Activated naive CD4-positive, alpha-beta T cell treated with anti-CD3 and anti-CD28 coated beads, Interleukin-2, amount 50 U/mL, for 24 hours (primary cell): ENCODE measurements around the gene ABLIM2.

ENCODE experiments used
- H3K27ac Mint-ChIP-seq: one replicate; pipeline ENCODE4 v1.8.0; 2021; ENCODE audit warnings: mild to moderate bottlenecking, mixed read lengths
- H3K27me3 Mint-ChIP-seq: one replicate; pipeline ENCODE4 v1.8.0; 2021; ENCODE audit warnings: mixed read lengths
- H3K36me3 Mint-ChIP-seq: one replicate; pipeline ENCODE4 v1.8.0; 2021; ENCODE audit warnings: mixed read lengths
- H3K4me1 Mint-ChIP-seq: one replicate; pipeline ENCODE4 v1.8.0; 2021; ENCODE audit warnings: mixed read lengths
- H3K4me3 Mint-ChIP-seq: one replicate; pipeline ENCODE4 v1.8.0; 2021; ENCODE audit warnings: mild to moderate bottlenecking, mixed read lengths
- H3K9me3 Mint-ChIP-seq: one replicate; pipeline ENCODE4 v1.8.0; 2021; ENCODE audit warnings: mixed read lengths

The ABLIM2 gene

DNA sequence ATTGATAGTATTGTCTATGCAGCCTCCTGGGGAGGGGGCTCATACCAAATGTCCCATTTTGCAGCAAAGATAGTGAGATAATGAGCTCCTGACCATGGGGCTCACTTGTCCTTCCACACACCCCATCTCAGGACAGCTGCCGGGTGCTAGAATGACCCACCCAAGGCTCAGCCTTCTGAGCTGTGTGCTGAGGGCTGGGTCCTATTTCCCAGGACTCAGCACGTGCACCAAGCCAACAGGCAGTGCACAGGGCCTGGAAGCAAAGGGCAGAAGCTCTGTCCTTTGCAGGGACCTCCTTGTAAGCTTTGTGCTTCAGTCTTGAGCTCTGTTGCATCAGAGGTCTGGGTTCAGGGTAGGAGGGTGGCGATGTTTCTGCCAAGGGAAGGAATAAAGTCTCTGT, 11.2 kb upstream of the ABLIM2 start:
- Mint-ChIP-seq H3K9me3 (peaks cover 7% of the 10 kb centered on the region), H3K4me3 (no peak overlapping the region), H3K36me3 (no peaks in the 10 kb centered on the region), H3K27me3 (peaks cover 1% of the 10 kb centered on the region), H3K4me1 (no peaks in the 10 kb centered on the region), H3K27ac (no peak overlapping the region)

- H3K27me3 Mint-ChIP-seq, result peaks cover 1% of the 10 kb centered on the region
- peaks cover 7% of the 10 kb centered on the region for H3K9me3 Mint-ChIP-seq
- no peaks in the 10 kb centered on the region for H3K36me3 Mint-ChIP-seq
- H3K4me3 Mint-ChIP-seq, result no peak overlapping the region
- H3K4me1 Mint-ChIP-seq, result no peaks in the 10 kb centered on the region
- no peak overlapping the region for H3K27ac Mint-ChIP-seq
Observed at GRCh38 chr4:8168832-8169598, 10.4 kb upstream of the ABLIM2 start.

GRCh38 chr4:8168232-8168631, 9.6 kb upstream of the ABLIM2 start:
- peaks cover 1% of the 10 kb centered on the region for H3K27me3 Mint-ChIP-seq
- H3K4me1 Mint-ChIP-seq, result no peaks in the 10 kb centered on the region
- H3K4me3 Mint-ChIP-seq, result no peak overlapping the region
- peaks cover 7% of the 10 kb centered on the region for H3K9me3 Mint-ChIP-seq
- H3K36me3 Mint-ChIP-seq, result no peaks in the 10 kb centered on the region
- H3K27ac Mint-ChIP-seq, result no peak overlapping the region

GRCh38 chr4:8167815-8168214, 9.2 kb upstream of the ABLIM2 start:
- Mint-ChIP-seq H3K4me1 (no peaks in the 10 kb centered on the region), H3K9me3 (peaks cover 7% of the 10 kb centered on the region), H3K4me3 (no peak overlapping the region), H3K36me3 (no peaks in the 10 kb centered on the region), H3K27ac (no peak overlapping the region), H3K27me3 (peaks cover 1% of the 10 kb centered on the region)

DNA sequence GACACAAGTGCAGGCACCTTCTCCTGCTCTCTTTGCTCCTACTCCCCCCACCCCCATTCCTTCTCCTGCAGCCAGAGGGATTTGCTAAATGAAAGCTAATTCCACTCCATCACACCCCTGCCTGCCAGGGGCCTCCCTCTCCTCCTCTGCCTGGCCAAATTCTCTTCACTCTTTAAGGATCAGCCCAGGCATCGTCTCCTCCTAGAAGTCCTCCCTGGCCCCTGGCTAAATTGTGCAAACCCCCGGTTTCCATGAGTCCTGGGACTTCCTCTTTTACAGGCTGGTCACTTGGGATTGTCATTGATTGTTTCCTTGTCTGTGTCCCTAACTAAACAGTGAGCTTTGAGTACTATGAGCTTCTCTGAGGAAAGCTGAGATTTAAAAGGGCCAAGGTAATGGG, 8.7 kb upstream of the ABLIM2 start:
- no peaks in the 10 kb centered on the region for H3K36me3 Mint-ChIP-seq
- no peak overlapping the region for H3K27ac Mint-ChIP-seq
- H3K4me3 Mint-ChIP-seq, result no peak overlapping the region
- H3K27me3 Mint-ChIP-seq, result peaks cover 1% of the 10 kb centered on the region
- no peaks in the 10 kb centered on the region for H3K4me1 Mint-ChIP-seq
- peaks cover 7% of the 10 kb centered on the region for H3K9me3 Mint-ChIP-seq

GRCh38 chr4:8165374-8165896, 6.8 kb upstream of the ABLIM2 start:
- Mint-ChIP-seq H3K4me1 (peaks cover 3% of the 10 kb centered on the region), H3K27me3 (peaks cover 1% of the 10 kb centered on the region), H3K36me3 (no peaks in the 10 kb centered on the region), H3K27ac (no peak overlapping the region), H3K4me3 (no peak overlapping the region), H3K9me3 (peaks cover 7% of the 10 kb centered on the region)

DNA sequence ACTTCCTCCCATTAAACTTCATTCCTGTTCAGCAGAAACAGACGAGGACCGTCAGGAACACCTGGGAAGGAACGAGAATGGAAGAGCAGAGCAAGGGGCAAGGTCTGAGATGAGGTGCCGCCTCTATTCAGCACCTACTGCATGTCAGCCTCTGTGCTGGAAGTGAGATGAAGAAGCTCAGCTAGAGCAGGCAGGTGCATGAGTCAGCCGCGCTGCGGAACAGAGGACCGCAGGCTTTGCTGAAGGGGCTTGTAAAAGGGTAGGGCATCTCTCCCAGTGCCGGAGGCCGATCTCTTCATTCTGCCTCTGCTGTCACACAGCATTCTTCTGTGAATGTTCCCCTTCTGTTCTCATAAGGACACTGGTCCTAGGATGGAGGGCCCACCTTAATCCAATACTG, 6.1 kb upstream of the ABLIM2 start:
- peaks cover 1% of the 10 kb centered on the region for H3K27me3 Mint-ChIP-seq
- H3K36me3 Mint-ChIP-seq, result no peaks in the 10 kb centered on the region
- H3K9me3 Mint-ChIP-seq, result peaks cover 7% of the 10 kb centered on the region
- H3K27ac Mint-ChIP-seq, result no peak overlapping the region
- H3K4me3 Mint-ChIP-seq, result no peak overlapping the region
- H3K4me1 Mint-ChIP-seq, result peaks cover 7% of the 10 kb centered on the region

DNA sequence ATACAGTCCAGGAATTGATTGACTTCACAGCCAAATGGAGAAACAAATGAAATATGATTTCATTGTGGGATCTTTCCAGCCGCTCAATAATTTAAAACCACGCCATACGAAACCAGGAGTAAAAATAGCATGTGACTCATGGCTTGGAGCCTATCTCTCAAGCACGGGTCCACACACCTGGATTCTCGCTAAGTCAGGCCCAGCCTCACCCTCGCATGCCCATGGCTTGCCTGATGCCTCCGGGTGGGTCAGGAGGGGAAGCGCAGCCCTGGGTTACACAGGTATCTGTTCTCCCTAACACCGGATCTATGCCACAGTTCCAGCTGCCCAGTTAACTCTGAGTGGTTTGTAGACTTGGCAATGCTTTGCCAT, 5.6 kb upstream of the ABLIM2 start:
- Mint-ChIP-seq H3K27me3 (no peaks in the 10 kb centered on the region), H3K4me1 (peaks cover 10% of the 10 kb centered on the region), H3K36me3 (no peaks in the 10 kb centered on the region), H3K4me3 (no peak overlapping the region), H3K27ac (no peak overlapping the region), H3K9me3 (peaks cover 7% of the 10 kb centered on the region)

- Mint-ChIP-seq H3K27me3 (no peaks in the 10 kb centered on the region), H3K9me3 (peaks cover 7% of the 10 kb centered on the region), H3K4me1 (peaks cover 15% of the 10 kb centered on the region), H3K27ac (no peak overlapping the region), H3K4me3 (no peak overlapping the region), H3K36me3 (no peaks in the 10 kb centered on the region)
Observed at GRCh38 chr4:8163436-8164193, 5.0 kb upstream of the ABLIM2 start.

- no peak overlapping the region for H3K4me3 Mint-ChIP-seq
- H3K27ac Mint-ChIP-seq, result no peak overlapping the region
- peaks cover 15% of the 10 kb centered on the region for H3K4me1 Mint-ChIP-seq
- H3K36me3 Mint-ChIP-seq, result no peaks in the 10 kb centered on the region
- no peaks in the 10 kb centered on the region for H3K27me3 Mint-ChIP-seq
- peaks cover 7% of the 10 kb centered on the region for H3K9me3 Mint-ChIP-seq
Observed at GRCh38 chr4:8163026-8163425, 4.4 kb upstream of the ABLIM2 start.

DNA sequence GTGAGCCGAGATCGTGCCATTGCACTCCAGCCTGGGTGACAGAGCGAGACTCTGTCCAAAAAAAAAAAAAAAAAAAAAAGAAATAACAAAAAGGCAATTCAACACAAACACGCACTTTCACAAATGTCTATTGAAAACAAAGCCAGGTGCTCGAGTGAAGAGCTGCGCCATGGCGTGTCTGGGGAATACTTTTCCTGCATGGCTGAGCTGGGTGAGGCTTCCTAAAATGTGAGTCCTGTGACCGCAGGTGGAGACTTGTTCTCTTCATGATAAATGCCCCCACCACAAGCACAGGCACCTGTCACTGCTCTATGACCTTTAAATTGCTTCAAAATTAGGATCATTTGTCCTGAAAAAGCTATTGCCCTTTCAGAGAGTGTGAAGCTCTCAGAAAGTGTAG, 4.0 kb upstream of the ABLIM2 start:
- H3K36me3 Mint-ChIP-seq, result no peaks in the 10 kb centered on the region
- H3K4me1 Mint-ChIP-seq, result peaks cover 16% of the 10 kb centered on the region
- H3K4me3 Mint-ChIP-seq, result no peak overlapping the region
- no peak overlapping the region for H3K27ac Mint-ChIP-seq
- H3K27me3 Mint-ChIP-seq, result no peaks in the 10 kb centered on the region
- peaks cover 5% of the 10 kb centered on the region for H3K9me3 Mint-ChIP-seq

- peaks cover 19% of the 10 kb centered on the region for H3K4me1 Mint-ChIP-seq
- H3K36me3 Mint-ChIP-seq, result no peaks in the 10 kb centered on the region
- no peak overlapping the region for H3K27ac Mint-ChIP-seq
- no peaks in the 10 kb centered on the region for H3K9me3 Mint-ChIP-seq
- H3K27me3 Mint-ChIP-seq, result peaks cover 3% of the 10 kb centered on the region
- peak overlapping the region; percentile 57 for H3K4me3 Mint-ChIP-seq
Observed at GRCh38 chr4:8160572-8160971, 2.0 kb upstream of the ABLIM2 start.

DNA sequence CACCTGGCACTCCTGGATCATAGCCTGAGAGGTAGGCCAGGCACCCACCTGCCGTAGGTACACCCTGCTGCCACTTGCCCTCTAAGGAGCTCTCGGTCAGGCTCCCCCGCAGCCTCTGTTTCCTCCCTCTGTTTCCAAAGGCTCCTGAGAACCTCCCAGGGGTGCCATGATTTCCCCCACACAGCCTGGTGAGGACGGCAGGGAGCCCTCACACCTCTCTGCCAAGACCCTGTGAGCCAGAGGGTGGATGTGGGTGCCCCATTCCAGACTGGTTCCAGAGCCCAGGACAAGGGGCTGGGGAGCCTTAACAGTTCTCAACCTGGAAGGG, 1.6 kb upstream of the ABLIM2 start:
- peaks cover 3% of the 10 kb centered on the region for H3K27me3 Mint-ChIP-seq
- no peaks in the 10 kb centered on the region for H3K9me3 Mint-ChIP-seq
- H3K4me1 Mint-ChIP-seq, result peaks cover 19% of the 10 kb centered on the region
- H3K4me3 Mint-ChIP-seq, result peak overlapping the region; percentile 72
- H3K27ac Mint-ChIP-seq, result no peak overlapping the region
- H3K36me3 Mint-ChIP-seq, result no peaks in the 10 kb centered on the region

DNA sequence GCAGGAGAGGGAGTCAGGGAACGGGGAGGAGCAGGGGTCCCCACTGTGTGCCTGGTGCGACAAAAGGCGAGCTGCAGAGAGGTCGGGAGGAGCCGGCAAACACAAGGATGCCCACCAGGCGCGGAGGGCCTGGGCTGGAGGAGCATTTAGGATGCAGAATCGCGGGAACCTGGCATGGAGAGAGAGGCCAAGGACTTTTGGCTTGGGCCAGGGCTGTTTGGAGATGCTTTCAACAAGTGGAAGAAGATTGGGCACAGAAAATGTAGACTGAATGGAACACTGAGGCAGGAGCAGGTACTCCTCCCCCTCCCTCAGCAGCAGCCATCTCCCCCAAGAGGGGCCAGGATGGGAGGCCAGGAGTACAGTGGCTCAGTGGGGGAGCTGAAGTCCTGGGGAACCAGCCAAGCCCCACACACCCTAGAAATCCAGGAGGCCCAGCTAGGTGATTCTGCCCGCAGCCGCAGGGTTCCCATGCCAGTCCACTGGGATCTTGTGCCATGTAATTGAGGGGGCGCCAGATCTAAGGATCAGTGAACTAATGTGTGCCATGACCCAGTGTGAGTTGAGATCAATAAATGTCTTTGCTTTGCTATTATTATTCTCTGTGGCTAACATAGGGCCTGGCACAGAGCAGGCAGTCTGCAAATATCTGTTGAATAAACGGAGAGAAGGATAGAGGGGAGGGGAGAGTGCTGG, 1.1 kb upstream of the ABLIM2 start:
- Mint-ChIP-seq H3K4me1 (peaks cover 19% of the 10 kb centered on the region), H3K36me3 (no peaks in the 10 kb centered on the region), H3K9me3 (no peaks in the 10 kb centered on the region), H3K27ac (no peak overlapping the region), H3K4me3 (peak overlapping the region; percentile 72), H3K27me3 (peaks cover 3% of the 10 kb centered on the region)

DNA sequence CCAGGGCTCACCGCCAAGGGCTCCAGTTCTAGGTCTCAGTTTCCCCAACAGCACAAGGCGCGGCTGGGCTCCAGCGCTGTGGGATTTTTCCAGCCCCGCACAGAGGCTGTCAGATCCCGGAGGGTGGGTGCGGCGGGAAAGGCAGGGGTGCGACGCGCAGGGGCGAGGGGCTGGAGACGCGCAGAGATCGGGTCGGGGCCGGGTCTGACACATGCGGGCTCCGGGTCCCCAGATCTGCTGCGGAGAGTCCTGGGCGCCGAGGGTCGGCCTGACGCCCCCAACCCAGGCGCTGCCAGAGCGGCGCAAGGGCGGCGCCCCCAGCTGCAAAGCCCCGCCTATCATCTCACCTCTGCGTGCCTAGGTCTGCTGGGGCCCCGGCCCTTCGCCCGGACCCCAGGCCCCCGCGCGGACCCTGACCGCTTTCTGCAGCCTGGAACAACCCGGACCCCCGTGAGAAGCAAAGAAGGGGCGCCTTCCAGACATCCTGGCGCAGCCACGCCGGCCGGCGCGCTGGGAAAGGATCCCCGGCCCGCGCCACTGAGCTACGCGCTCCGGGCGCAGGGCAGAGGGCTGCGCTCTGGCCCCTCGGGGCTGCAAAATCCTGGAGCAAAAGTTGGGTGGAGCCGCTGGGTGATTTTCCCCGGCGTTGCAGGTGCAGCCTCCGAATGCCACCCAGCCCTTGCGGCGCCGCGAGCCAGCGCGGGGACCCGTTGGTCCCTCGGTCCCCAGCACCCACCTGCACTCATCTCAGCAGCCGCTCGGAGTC, 486 bp downstream of the ABLIM2 start:
- no peaks in the 10 kb centered on the region for H3K9me3 Mint-ChIP-seq
- no peaks in the 10 kb centered on the region for H3K36me3 Mint-ChIP-seq
- H3K27ac Mint-ChIP-seq, result no peak overlapping the region
- H3K27me3 Mint-ChIP-seq, result peaks cover 3% of the 10 kb centered on the region
- peak overlapping the region; percentile 74 for H3K4me3 Mint-ChIP-seq
- peaks cover 19% of the 10 kb centered on the region for H3K4me1 Mint-ChIP-seq
